Activated T-cell treated with anti-CD3 and anti-CD28 coated beads, Interleukin-2, amount 50 U/mL, for 72 hours (primary cell): ENCODE measurements around the gene FAM98A. TPM values are rescaled to one million over a fixed set of nuclear protein-coding genes. Genes with fewer than 3 reads are reported as not detected.
A peak's percentile ranks its signal among the peaks of the same experiment; 100 is the strongest.

ENCODE experiments used
- ATAC-seq, 2 donors: fragments of 150-1000 bp; cut with Tn5 transposase; replicated peaks in 1 of 2; 2 replicates each; pipeline ENCODE4 v1.10.0; 2021; ENCODE audit warnings: moderate library complexity in 2 of 2, mild to moderate bottlenecking in 1 of 2
- DNase-seq, 2 donors: peaks; one replicate each; pipeline ENCODE4 v3.0.0; 2021 to 2022; ENCODE audit warnings: mixed read lengths in 1 of 2
- H3K27ac Mint-ChIP-seq: one replicate; pipeline ENCODE4 v1.8.0; 2022; ENCODE audit warnings: mild to moderate bottlenecking, moderate library complexity, mixed read lengths
- H3K27me3 Mint-ChIP-seq: one replicate; pipeline ENCODE4 v1.8.0; 2022; ENCODE audit warnings: low read depth, mixed read lengths
- H3K36me3 Mint-ChIP-seq, 2 donors: one replicate each; pipeline ENCODE4 v1.8.0; 2022; ENCODE audit warnings: mixed read lengths in 2 of 2, mild to moderate bottlenecking in 1 of 2; ENCODE audit not compliant: insufficient read depth in 2 of 2
- H3K4me1 Mint-ChIP-seq: one replicate; pipeline ENCODE4 v1.8.0; 2022; ENCODE audit warnings: low read depth, mixed read lengths
- H3K4me3 Mint-ChIP-seq, 2 donors: one replicate each; pipeline ENCODE4 v1.8.0; 2022; ENCODE audit warnings: mild to moderate bottlenecking in 2 of 2, mixed read lengths in 2 of 2, moderate library complexity in 2 of 2
- H3K9me3 Mint-ChIP-seq, 2 donors: one replicate each; pipeline ENCODE4 v1.8.0; 2022; ENCODE audit warnings: mixed read lengths in 2 of 2
- total RNA-seq, 2 donors: library from RNA; stranded (reverse); gene quantifications; one replicate each; pipeline ENCODE4 v1.2.3, GENCODE V29; 2022

The FAM98A gene
- total RNA-seq: 10 to 100 TPM; 20.7 to 21.6 TPM

GRCh38 chr2:33599175-33599942 is at the start of gene FAM98A:
Gene FAM98A (minus strand): TSS chr2:33599299. CDS start chr2:33599221, 78 bp downstream.
- peak within 1 kb of the TSS; percentile 94 for H3K27ac Mint-ChIP-seq
- H3K36me3 Mint-ChIP-seq: peaks cover 0 to 3% of the 10 kb centered on the region in 2 donors
- H3K4me3 Mint-ChIP-seq: peak within 1 kb of the TSS; percentile 90 to 99
- H3K4me1 Mint-ChIP-seq: peaks cover 44% of the 10 kb centered on the region
- H3K27me3 Mint-ChIP-seq: no peaks in the 10 kb centered on the region
- ATAC-seq (peak; percentile 89 to 90), DNase-seq (peak; percentile 97)
- H3K9me3 Mint-ChIP-seq: no peaks in the 10 kb centered on the region

GRCh38 chr2:33645861-33646260 is 46.8 kb upstream of the FAM98A start:
- DNase-seq (no peak), ATAC-seq (no peak)
- Mint-ChIP-seq H3K9me3 (peaks cover 3% of the 10 kb centered on the region in 2 donors), H3K36me3 (peaks cover 4% of the 10 kb centered on the region in 2 donors), H3K27ac (no peak overlapping the region), H3K4me1 (no peaks in the 10 kb centered on the region), H3K27me3 (peaks cover 9% of the 10 kb centered on the region), H3K4me3 (no peak overlapping the region)

- Mint-ChIP-seq H3K4me1 (no peaks in the 10 kb centered on the region), H3K27me3 (peaks cover 9% of the 10 kb centered on the region), H3K4me3 (no peak overlapping the region), H3K27ac (no peak overlapping the region), H3K9me3 (peaks cover 3% of the 10 kb centered on the region in 2 donors), H3K36me3 (peaks cover 4% of the 10 kb centered on the region in 2 donors)
- ATAC-seq (no peak), DNase-seq (no peak)
These were observed 45.1 kb upstream of the FAM98A start for GRCh38 chr2:33644215-33644614.

GRCh38 chr2:33636001-33636400 is 36.9 kb upstream of the FAM98A start:
- ATAC-seq: no peak
- Mint-ChIP-seq H3K27me3 (no peaks in the 10 kb centered on the region), H3K27ac (no peak overlapping the region), H3K4me1 (no peaks in the 10 kb centered on the region), H3K36me3 (peaks cover 0 to 2% of the 10 kb centered on the region in 2 donors), H3K9me3 (no peaks in the 10 kb centered on the region), H3K4me3 (no peak overlapping the region)
- no peak for DNase-seq

- Mint-ChIP-seq H3K27ac (no peak overlapping the region), H3K4me1 (no peaks in the 10 kb centered on the region), H3K36me3 (peaks cover 0 to 2% of the 10 kb centered on the region in 2 donors), H3K27me3 (no peaks in the 10 kb centered on the region), H3K9me3 (no peaks in the 10 kb centered on the region), H3K4me3 (no peak overlapping the region)
- DNase-seq: no peak
- no peak for ATAC-seq
These were observed 35.3 kb upstream of the FAM98A start for GRCh38 chr2:33634261-33634910.

- H3K4me3 Mint-ChIP-seq: no peak overlapping the region
- no peaks in the 10 kb centered on the region for H3K9me3 Mint-ChIP-seq
- DNase-seq: no peak
- no peak for ATAC-seq
- H3K36me3 Mint-ChIP-seq: peaks cover 0 to 2% of the 10 kb centered on the region in 2 donors
- H3K27ac Mint-ChIP-seq: no peak overlapping the region
- no peaks in the 10 kb centered on the region for H3K27me3 Mint-ChIP-seq
- no peaks in the 10 kb centered on the region for H3K4me1 Mint-ChIP-seq
These were observed 34.2 kb upstream of the FAM98A start for GRCh38 chr2:33633315-33633714.

GRCh38 chr2:33632831-33633230 is 33.7 kb upstream of the FAM98A start:
- H3K9me3 Mint-ChIP-seq: no peaks in the 10 kb centered on the region
- no peaks in the 10 kb centered on the region for H3K27me3 Mint-ChIP-seq
- H3K36me3 Mint-ChIP-seq: peaks cover 0 to 2% of the 10 kb centered on the region in 2 donors
- H3K4me1 Mint-ChIP-seq: no peaks in the 10 kb centered on the region
- no peak overlapping the region for H3K4me3 Mint-ChIP-seq
- H3K27ac Mint-ChIP-seq: no peak overlapping the region
- DNase-seq (no peak), ATAC-seq (no peak)

GRCh38 chr2:33628031-33628827 is 29.1 kb upstream of the FAM98A start:
- DNase-seq: no peak
- H3K36me3 Mint-ChIP-seq: peaks cover 0 to 2% of the 10 kb centered on the region in 2 donors
- no peaks in the 10 kb centered on the region for H3K4me1 Mint-ChIP-seq
- H3K27ac Mint-ChIP-seq: no peak overlapping the region
- H3K9me3 Mint-ChIP-seq: no peaks in the 10 kb centered on the region
- no peak for ATAC-seq
- no peak overlapping the region for H3K4me3 Mint-ChIP-seq
- H3K27me3 Mint-ChIP-seq: no peaks in the 10 kb centered on the region

GRCh38 chr2:33619028-33619427 is 19.9 kb upstream of the FAM98A start:
- Mint-ChIP-seq H3K9me3 (peaks cover 9% of the 10 kb centered on the region in 2 donors), H3K4me1 (no peaks in the 10 kb centered on the region), H3K27me3 (no peaks in the 10 kb centered on the region), H3K27ac (no peak overlapping the region), H3K36me3 (peaks cover 11 to 27% of the 10 kb centered on the region in 2 donors), H3K4me3 (no peak overlapping the region)
- ATAC-seq (no peak), DNase-seq (no peak)

GRCh38 chr2:33617989-33618388 is 18.9 kb upstream of the FAM98A start:
- ATAC-seq (no peak), DNase-seq (no peak)
- no peak overlapping the region for H3K4me3 Mint-ChIP-seq
- H3K27me3 Mint-ChIP-seq: no peaks in the 10 kb centered on the region
- H3K4me1 Mint-ChIP-seq: no peaks in the 10 kb centered on the region
- H3K36me3 Mint-ChIP-seq: peaks cover 11 to 27% of the 10 kb centered on the region in 2 donors
- H3K9me3 Mint-ChIP-seq: peaks cover 9% of the 10 kb centered on the region in 2 donors
- H3K27ac Mint-ChIP-seq: no peak overlapping the region

- Mint-ChIP-seq H3K4me3 (no peak overlapping the region), H3K9me3 (peaks cover 9% of the 10 kb centered on the region in 2 donors), H3K4me1 (no peaks in the 10 kb centered on the region), H3K36me3 (peaks cover 11 to 27% of the 10 kb centered on the region in 2 donors), H3K27ac (no peak overlapping the region), H3K27me3 (no peaks in the 10 kb centered on the region)
- ATAC-seq (no peak), DNase-seq (no peak)
These were observed 18.3 kb upstream of the FAM98A start for GRCh38 chr2:33617401-33617800.

- Mint-ChIP-seq H3K27me3 (no peaks in the 10 kb centered on the region), H3K4me1 (no peaks in the 10 kb centered on the region), H3K4me3 (no peak overlapping the region), H3K36me3 (peaks cover 11 to 27% of the 10 kb centered on the region in 2 donors), H3K27ac (no peak overlapping the region), H3K9me3 (peaks cover 9% of the 10 kb centered on the region in 2 donors)
- DNase-seq: no peak
- peak in 1 of 2 donors; percentile 21 for ATAC-seq
These were observed 17.8 kb upstream of the FAM98A start for GRCh38 chr2:33616873-33617272.

GRCh38 chr2:33614190-33614589 is 15.1 kb upstream of the FAM98A start:
- no peak overlapping the region for H3K27ac Mint-ChIP-seq
- DNase-seq (no peak), ATAC-seq (no peak)
- peaks cover 3 to 8% of the 10 kb centered on the region in 2 donors for H3K9me3 Mint-ChIP-seq
- no peak overlapping the region for H3K4me3 Mint-ChIP-seq
- H3K27me3 Mint-ChIP-seq: no peaks in the 10 kb centered on the region
- H3K36me3 Mint-ChIP-seq: peaks cover 8 to 20% of the 10 kb centered on the region in 2 donors
- H3K4me1 Mint-ChIP-seq: no peaks in the 10 kb centered on the region
